H1 (cell line): ENCODE results near the gene ANKRD31. TPM values are rescaled to one million over a fixed set of nuclear protein-coding genes. Genes with fewer than 3 reads are reported as not detected.

Experiments used
- KDM4A ChIP-seq: IDR thresholded peaks from one replicate; pipeline ENCODE4 v1.7.1; 2012; ENCODE audit warnings: low read depth, mild to moderate bottlenecking, moderate library complexity, low read length, inconsistent platforms; ENCODE audit not compliant: severe bottlenecking
- MAFK ChIP-seq: IDR thresholded peaks from 2 replicates; pipeline ENCODE4 v1.6.1; 2012; ENCODE audit warnings: low read depth, mild to moderate bottlenecking, improper control_type of control experiment, low read length
- SAP30 ChIP-seq: fragments of 300-600 bp; sonication (generic); IDR thresholded peaks from 2 replicates; pipeline ENCODE4 v1.7.1; 2012; ENCODE audit warnings: low read length, moderate library complexity, mild to moderate bottlenecking, inconsistent platforms; ENCODE audit not compliant: insufficient read depth, insufficient replicate concordance
- SIX5 ChIP-seq: IDR thresholded peaks from 2 replicates; pipeline ENCODE4 v1.6.1; 2011; ENCODE audit warnings: mild to moderate bottlenecking, low read depth, low read length
- polyA plus RNA-seq, 7 experiments: library from polyadenylated mRNA; depleted of rRNA in 3 of 7; stranded (reverse) in 5 of 7; unstranded in 2 of 7; fragments of >200 nt in 5 of 7; fragments of 200-250 nt in 2 of 7; gene quantifications; 1 replicate in 5 of 7; 2 replicates in 1 of 7; 4 replicates in 1 of 7; pipeline versions ENCODE4 v1.2.1 to v1.2.3, GENCODE V29; 2011 to 2013; ENCODE audit warnings: missing spikeins in 2 of 7, mixed read lengths in 2 of 7
- total RNA-seq: library from RNA; stranded (reverse); fragmentation: NEBNext Ultra II Directional; extraction: Animal tissue kit (Norgen Biotek cat#: 25700); gene quantifications from 2 replicates; pipeline ENCODE4 v1.2.1, GENCODE V29; 2021
- TF ChIP-seq, protein P1 (sequence below): IDR thresholded peaks from 2 replicates; pipeline ENCODE4 v1.6.1; 2012; ENCODE audit warnings: inconsistent platforms

Gene ANKRD31
- total and polyA plus RNA-seq, 2 of the 8 experiments (the other 6 are each of a cell fraction or from before 2014, with no cell fraction given): 0.05 to 0.06 TPM

DNA sequence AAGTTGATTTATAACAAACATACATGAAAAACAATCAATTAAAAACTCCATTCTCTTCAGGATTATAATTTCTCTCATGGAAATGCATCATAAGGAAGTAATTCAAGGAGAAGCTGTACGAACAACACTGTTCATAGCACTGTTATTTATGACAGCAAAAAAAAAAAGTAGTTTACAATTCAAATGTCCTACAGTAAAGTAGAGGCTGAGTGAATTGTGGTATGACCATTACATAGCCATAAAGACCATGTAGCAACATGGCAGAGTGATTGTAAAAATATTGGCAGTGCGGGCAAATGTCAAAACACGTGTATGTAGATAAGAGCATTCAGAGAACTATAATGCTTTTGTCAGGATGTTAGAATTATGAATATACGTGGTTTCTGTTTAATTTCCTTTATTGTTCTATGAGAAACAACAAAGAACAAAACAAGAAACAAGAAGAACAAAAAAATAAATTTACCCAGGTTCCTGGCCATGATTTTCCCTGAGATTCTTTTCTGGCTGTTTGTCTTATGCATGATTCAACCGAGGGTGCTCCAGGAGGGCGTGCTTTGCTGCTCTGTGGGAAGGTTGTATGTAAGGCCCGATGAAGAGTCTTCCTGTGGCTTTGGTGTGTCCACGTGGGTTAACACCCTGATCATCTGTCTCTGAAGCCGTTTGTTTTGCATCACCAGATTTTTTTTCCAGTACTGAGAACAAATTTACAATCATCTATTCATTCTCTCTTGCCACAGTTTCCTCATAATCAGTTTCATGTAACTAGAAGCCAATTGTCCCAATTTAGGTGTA is 213.1 kb downstream of the ANKRD31 start (continued):
- TF ChIP-seq SAP30: no peak
- TF ChIP-seq KDM4A: no peak
- TF ChIP-seq MAFK: no peak
- TF ChIP-seq SIX5: no peak
- TF ChIP-seq, protein P1, sequence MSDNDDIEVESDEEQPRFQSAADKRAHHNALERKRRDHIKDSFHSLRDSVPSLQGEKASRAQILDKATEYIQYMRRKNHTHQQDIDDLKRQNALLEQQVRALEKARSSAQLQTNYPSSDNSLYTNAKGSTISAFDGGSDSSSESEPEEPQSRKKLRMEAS: no peak
- TF ChIP-seq, all 59 proteins: peak for 0
